ENCODE measurements around the gene TESK1.

TESK1 gene

GRCh38 chr9:35604578-35605350 is at the start of gene TESK1:
Gene TESK1 (plus strand): TSS chr9:35605262. CDS start chr9:35605620, 358 bp downstream.
- DNase-seq (ENCODE audit: low spot score), result peak; percentile 77

GRCh38 chr9:35555881-35556280 is 49.2 kb upstream of the TESK1 start:
- no peak for DNase-seq (ENCODE audit: low spot score)

- DNase-seq (ENCODE audit: low spot score), result no peak
Measured at GRCh38 chr9:35556776-35557175, 48.3 kb upstream of the TESK1 start.

GRCh38 chr9:35557320-35557719 is 47.7 kb upstream of the TESK1 start:
- DNase-seq (ENCODE audit: low spot score), result no peak

GRCh38 chr9:35558185-35558584 is 46.9 kb upstream of the TESK1 start:
- no peak for DNase-seq (ENCODE audit: low spot score)

- no peak for DNase-seq (ENCODE audit: low spot score)
Measured at GRCh38 chr9:35559792-35560530, 45.1 kb upstream of the TESK1 start.

- no peak for DNase-seq (ENCODE audit: low spot score)
Measured at GRCh38 chr9:35560625-35561337, 44.3 kb upstream of the TESK1 start.

GRCh38 chr9:35561468-35562261 is 43.4 kb upstream of the TESK1 start:
- DNase-seq (ENCODE audit: low spot score), result no peak

GRCh38 chr9:35562895-35563780 is 41.9 kb upstream of the TESK1 start:
- DNase-seq (ENCODE audit: low spot score), result no peak

GRCh38 chr9:35563791-35564197 is 41.3 kb upstream of the TESK1 start:
- no peak for DNase-seq (ENCODE audit: low spot score)

- DNase-seq (ENCODE audit: low spot score), result no peak
Measured at GRCh38 chr9:35564658-35565061, 40.4 kb upstream of the TESK1 start.

- no peak for DNase-seq (ENCODE audit: low spot score)
Measured at GRCh38 chr9:35566417-35566816, 38.6 kb upstream of the TESK1 start.

GRCh38 chr9:35568196-35568595 is 36.9 kb upstream of the TESK1 start:
- DNase-seq (ENCODE audit: low spot score), result no peak

GRCh38 chr9:35569206-35569605 is 35.9 kb upstream of the TESK1 start:
- no peak for DNase-seq (ENCODE audit: low spot score)

GRCh38 chr9:35570709-35571504 is 34.2 kb upstream of the TESK1 start:
- DNase-seq (ENCODE audit: low spot score), result no peak

- DNase-seq (ENCODE audit: low spot score), result no peak
Measured at GRCh38 chr9:35574578-35575122, 30.4 kb upstream of the TESK1 start.

- no peak for DNase-seq (ENCODE audit: low spot score)
Measured at GRCh38 chr9:35575478-35575877, 29.6 kb upstream of the TESK1 start.

GRCh38 chr9:35577486-35577885 is 27.6 kb upstream of the TESK1 start:
- no peak for DNase-seq (ENCODE audit: low spot score)

- DNase-seq (ENCODE audit: low spot score), result no peak
Measured at GRCh38 chr9:35579130-35579529, 25.9 kb upstream of the TESK1 start.

Data from CD4-positive, alpha-beta T cell treated with Interleukin-15 for 4 hours (primary cell).